Activated CD8-positive, alpha-beta memory T cell treated with anti-CD3 and anti-CD28 coated beads for 4 hours (primary cell): ENCODE measurements around the gene SORCS2.

Experiments used
- DNase-seq, 2 donors: peaks; one replicate each; pipeline ENCODE4 v3.0.0-alpha.2; 2020; ENCODE audit warnings: low read depth in 2 of 2

The SORCS2 gene

DNA sequence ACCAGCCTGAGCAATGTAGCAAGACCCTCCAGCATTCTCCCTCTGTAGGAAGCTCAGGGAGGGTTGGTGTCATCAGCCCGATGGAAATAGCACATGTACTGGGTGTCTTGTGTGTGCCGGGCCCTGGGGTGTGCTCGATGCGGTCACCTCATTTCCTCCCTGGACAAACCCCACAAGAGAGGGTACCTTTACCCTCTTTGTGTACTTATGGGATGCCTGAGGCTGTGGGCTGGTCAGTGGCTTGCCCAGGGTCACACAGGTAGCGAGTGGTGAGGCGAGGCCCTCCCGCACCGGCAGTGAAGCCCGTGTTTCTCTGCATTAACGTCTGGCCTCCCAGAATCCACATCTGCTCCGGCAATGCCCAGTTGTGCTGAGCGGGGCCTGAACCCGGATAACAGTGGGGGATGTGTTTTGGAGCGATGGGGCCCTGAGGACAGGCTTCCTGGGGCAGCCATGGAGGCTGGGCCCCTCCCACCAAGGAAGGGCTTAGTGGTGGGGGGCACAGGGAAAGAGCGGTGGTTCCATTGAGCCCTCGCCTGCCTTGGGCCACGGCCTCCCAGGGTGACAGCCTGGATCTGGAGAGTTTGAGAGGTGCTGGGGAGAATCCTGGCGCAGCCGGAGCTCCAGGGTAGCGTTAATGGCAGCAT, 234.3 kb downstream of the SORCS2 start:
- DNase-seq, result no peak

DNA sequence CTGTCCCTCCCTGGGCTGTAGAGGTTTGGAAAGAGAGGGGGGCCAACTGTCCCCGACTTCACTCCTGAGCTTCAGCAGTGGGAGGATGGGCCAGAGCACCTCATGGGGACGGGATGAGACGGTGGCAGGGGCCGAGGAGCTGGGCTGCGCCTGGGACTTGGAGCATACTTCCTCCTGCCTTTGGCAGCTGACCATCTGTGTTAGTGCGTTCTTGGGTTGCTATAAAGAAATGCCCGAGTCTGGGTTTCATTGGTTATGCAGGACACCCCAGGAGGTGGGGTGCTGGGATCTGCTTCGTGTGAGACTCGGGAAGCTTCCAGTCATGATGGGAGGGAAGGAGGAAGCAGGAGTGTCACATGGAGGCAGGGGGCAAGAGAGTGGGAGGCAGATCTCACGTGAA, 235.0 kb downstream of the SORCS2 start:
- DNase-seq, result no peak

DNA sequence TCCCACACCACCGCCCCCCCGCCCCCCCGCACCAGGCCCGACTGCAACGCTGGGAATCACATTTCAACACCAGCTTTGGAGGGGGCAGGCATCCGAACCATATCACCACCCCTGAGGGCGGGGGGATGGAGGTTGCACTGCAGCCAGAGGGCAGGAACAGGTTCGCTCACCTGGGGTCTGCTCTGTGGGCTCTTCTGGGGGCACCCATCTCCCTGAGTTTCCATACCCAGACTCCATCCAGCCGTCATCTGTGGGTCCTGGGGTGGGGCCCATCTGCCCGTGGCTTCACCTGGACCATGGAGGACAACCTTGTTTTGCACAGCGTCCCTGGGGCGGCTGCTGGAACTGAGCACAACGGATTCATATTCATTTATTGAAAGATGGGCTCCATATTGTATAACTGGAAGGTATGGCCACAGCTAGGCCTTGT, 235.5 kb downstream of the SORCS2 start:
- DNase-seq, result no peak

DNA sequence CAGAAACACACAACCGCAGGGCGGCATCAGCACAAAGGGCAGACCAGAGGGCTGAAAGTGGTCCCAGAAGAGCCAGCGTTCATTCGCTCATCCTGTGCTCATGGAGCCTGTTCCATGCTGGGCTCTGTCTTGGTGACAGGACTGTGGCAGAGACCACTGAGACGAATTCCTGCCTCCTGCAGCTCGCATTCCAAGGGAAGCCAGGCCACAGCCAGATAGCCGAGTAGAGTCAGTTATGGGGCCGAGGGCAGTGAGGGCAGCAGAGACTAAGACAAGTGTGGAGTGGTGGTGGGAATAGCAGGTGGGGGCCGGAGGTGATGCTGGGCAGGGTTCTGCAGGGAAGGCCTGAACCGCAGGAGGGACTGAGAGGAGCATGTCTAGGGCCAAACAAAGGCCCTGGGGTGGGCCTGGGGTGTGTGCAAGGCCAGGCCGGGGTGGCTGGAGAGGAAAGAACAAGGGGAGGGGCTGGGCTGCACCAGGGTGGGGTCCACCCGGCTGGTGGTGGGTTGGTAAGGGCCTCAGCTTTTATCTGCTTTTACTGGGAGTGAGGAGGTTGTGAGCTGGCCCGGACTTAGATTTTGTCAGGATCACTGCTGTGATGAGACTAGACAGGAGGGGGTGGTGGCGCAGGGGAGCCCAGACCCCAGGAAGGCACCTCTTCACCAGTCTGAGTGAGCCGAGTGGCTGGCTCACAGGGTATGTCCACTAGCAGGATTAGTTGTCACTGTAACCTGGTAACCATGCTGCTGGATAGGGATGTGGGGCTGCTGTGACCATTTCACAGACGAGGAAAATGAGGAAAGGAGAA, 236.1 kb downstream of the SORCS2 start:
- no peak for DNase-seq

DNA sequence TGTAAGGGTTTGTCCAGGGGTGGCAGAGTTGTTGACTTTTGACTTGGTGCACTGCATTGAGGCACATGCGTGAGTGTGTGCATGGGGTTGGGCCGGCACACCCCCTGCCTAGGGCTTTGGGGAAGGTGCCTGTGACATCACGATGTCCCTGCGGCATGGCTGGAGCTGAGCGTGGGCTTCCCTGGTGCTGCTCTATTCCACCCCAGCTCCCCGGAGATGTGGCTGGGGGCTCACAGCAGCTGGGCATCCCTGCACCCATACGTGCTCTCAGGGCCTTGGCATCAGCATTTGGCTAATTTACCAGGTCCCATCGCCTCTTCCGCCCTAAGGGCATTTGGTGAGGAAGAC, 236.7 kb downstream of the SORCS2 start:
- no peak for DNase-seq

DNA sequence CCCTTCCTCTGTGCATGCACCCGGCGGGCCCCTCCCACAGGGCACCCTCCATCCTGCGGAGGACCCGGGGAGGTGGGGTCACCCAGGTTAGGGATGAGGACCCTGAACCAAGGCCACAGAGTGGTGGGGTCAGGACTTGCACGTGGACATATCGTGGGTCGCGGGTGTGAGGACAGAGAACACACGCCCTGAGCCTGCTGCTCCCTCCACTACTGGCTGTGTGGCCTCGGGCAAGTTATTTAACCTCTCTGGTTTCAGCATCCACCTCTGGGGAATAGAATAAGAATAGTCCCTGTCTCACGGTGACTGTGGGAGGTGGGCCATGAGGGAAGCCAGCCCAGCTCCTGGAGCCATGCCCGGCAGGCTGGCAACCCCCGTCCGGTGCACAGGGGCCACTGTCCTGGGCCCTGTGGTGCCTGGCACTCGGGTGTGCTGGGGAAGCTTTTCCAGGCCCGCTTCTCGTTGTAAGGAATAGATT, 237.3 kb downstream of the SORCS2 start:
- DNase-seq, result no peak

DNA sequence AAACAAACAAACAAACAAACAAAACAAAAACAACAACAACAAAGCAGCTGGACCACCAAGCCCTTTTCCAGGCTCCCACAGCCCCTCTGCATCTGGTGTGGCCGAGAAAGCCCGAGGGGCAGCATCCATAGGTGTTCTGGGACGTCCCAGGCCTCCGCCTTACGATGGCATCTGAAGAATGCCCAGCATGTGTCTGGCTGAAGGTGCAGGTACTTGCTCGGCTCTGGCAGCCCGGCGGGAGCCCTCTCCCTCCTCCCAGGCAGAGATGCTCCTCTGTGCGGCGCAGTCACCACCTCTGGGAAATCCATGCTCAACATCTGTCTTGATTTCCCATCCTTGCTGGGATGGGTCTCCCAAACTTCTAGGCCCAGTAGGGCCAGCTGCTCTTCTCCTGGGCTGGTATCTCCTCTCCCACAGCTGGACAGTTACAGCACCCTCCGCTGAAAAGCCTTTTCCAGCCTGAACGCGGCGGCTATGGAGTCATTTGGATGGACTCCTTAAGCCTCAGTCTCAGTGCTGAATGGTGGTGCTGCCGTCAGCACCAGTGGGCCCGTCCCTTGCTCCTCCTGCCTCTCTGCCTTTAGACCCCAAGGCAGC, 238.1 kb downstream of the SORCS2 start:
- no peak for DNase-seq

DNA sequence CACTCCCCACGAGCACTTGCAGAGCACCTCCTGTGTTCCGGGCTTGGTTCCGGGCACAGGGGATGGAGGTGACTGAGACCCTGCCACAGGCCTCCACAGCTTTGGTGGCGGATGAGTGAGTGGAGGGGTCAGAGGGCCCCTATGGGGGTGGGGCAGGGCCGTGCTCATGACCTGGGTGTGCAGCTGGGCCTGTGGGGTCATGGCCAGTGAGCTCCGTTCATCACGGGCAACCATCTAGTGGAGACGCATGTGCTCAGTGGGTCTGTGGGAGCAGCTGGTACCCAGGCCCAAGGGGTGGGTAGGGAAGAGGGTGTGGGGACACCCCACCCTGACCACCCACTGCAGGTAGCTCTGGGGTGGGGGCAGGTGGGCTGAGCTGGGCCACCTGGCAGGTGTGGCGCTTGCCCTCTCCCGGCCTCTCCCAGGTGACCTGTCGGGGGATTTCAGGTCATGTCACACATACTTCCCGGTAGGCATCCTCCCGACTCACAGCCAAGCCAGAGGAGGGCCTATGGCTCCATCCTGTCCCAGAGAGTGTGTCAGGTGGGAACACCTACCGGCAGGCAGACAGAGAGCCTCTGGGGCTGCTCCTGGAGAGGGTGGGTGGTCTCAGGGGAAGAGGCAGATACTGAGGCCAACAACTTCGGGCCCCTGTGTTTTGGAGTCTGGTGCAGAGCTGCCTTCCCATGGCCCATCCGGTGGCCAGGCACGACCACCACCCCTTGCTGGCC, 238.8 kb downstream of the SORCS2 start:
- DNase-seq, result no peak

DNA sequence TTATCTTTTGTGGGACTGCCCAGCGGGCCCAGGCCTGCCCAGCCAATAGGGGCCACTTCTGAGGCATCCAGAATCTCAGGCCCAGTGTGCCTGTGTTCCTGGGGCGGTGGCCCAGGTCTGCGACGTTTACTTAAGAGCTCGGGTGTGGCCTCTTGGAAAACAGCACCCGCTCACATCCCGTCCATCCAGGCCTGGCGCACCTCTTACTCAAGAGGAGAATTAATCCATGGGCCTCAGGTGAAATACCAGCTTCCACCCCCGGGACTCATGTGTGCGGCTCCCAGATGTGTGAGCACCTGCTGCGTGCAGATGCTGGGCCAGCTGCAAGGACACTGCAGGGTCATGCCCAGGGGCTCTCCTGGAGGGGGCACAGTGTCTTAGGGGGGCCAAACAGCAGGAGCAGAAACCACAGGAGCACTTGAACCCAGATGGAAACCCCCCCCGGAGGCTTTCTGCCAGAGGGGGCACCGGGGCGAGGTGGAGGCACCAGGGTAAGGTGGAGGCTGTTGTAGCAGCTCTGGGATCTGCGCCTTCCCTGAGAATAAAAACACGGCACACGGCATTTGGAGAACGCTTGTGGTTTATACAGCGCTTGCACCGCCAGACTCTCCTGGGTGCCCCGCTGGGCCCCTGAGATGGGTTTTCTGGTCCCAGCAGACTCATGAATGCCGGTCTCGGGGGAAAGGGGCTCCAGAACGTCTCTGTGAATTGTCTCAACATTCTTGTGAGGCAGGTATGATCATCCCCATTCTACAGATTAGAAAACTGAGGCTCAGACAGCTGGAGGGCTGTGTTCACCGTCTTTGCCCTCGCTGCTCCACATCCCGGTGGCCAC, 239.6 kb downstream of the SORCS2 start:
- no peak for DNase-seq

DNA sequence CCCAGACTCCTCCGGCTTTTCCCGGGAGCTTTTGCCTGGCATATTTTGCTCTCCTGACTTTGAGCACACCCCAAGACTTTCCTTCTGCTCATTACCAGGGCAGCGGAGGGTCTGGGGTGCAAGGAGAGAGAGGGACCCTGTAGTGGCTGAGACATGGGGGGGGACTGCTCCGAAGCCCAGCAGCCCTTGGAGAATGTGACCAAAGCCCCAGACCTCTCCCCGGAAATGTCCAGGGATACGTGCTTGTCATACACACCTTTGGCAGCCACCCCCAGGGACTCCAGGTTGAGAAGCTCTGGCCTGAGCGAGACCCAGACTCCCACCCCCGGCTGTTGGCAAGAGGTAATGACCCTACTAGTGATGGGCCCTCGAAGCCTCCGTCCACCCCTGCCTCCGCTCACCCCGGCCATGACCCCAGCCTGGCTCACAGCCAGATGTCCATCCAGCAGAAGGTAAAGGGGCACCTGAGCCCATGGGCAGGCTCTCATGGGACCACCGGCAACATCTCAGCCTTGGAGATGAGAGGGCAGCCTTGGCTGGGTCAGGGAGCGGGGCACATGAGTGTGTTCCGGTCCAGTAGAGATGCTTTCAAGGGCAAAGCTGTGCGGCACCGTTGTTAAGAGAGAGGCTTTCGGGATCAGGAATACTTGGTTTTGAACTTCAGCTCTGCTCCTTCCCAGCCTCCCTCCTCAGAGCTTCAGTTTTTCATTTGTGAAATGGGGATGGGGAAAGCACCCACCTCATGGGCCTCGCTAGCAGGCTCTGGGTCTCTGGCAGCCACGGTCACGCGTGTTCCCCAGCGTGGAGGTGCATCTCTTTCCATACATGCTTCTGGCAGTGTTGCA, 240.4 kb downstream of the SORCS2 start:
- DNase-seq, result no peak

DNA sequence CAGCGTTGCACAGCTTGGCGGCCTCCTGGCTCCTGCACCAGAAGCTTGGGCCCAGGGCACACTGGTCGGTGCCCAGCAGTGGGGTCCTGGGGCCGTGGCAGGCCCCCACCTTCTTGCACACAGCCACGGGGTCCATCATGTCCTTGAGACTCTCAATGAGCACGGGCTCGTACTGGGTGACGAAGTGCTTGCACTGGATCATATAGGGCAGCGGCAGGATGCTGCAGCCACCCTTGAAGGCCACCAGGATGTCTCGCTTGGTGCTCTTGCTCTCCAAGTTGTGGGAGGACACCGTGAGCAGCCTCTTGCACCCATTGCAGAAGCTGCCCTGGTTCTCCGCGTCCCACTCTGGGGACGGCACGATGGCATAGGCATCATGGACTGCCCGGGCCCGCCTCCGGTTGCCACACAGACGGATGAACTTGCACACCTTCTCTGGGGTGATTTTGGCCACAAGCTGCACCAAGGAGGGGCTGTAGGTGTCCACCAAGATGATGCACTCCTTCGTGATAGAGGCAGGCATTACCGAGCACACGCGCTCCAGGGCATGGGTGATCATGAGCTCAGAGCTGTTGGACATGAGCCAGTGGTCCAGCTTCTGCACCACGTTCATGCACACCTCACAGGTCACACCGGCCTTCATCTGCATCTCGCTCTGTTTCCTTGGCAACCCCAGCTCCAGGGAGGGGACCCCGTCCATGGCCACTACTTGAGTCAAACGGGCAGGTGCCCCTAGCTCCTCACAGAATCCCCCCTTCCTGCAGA, 241.2 kb downstream of the SORCS2 start:
- DNase-seq, result no peak

DNA sequence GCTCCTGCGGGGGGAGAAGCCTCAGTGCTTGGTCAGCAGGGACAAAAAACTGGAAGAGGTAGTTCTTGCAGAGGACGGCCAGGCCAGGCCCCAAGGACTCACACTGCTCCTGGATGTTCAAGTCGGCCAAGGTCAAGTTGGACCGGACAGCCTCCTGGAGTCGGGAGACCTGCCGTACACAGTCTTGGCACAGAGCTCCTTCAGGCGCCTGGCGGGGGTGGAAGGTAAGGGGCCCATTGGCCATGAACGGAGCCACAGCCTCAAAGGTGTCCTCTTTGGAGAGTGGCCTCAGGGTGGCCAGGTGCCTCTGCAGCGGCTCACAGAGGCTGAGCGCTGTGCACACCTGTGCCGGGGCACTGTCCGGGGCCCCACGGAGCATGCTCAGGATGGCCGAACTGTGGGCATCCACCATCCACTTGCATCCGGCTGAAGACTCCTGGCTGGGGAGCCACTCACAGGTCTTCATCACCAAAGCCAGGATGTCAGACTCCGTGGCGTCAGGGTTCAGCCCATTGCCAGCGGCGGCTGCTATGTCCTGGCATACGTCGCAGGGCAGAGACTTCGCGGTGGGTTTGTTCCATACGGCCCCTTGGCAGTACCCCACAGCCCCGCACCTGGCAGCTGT, 241.9 kb downstream of the SORCS2 start:
- no peak for DNase-seq

DNA sequence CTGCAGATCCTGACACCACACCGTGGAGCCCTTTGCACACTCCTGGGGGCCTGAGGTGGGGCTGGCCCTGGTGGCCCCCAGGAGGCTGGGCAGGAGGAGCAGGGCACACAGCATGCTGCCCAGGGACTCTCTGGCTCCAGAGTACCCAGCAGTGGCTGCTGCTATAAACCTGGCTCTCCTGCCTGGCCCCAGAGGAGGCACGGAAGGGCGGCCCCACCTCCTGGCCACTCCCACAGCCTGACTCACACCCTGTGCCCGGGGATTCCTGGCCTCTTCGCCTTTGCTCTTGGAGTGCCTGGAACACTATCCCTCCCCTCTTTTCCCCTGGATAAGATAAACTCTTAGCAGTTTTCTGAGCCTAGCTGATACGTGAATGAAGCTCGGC, 242.4 kb downstream of the SORCS2 start, which contains the start of gene PSAPL1:
PSAPL1 (minus strand) TSS at position 165 of the 385 bp plus-strand sequence; CDS start at position 114, 51 bp downstream.
- no peak for DNase-seq

DNA sequence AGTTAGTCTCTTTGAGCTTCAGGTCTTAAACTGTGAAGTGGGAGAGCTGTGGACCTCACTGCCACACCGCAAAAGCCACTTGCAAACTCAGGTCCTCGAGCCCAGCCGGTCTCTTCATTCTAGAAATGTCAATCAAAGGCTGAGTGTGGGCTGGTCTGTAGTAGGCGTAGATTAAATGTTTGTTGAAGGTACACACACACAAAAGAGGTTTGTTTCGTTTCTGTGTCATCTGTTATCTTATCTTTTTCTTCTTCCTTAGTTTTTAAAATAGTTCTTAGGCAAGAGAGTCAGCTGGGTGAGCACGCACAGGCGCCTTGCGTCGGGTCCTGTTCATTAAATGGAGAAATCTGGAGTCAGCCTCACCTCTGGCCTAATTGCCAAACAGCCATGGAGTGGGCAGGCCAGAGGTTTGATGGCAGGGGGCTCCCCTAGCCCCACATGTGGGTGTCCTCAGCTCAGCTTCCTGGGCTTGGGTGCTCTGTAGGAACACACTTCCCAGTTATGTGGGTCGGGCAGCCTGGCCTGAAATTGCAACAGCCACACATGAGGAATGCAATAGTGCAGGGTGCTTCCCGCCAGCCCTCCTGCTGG, 243.2 kb downstream of the SORCS2 start:
- peak in 1 of 2 donors; percentile 2 for DNase-seq

DNA sequence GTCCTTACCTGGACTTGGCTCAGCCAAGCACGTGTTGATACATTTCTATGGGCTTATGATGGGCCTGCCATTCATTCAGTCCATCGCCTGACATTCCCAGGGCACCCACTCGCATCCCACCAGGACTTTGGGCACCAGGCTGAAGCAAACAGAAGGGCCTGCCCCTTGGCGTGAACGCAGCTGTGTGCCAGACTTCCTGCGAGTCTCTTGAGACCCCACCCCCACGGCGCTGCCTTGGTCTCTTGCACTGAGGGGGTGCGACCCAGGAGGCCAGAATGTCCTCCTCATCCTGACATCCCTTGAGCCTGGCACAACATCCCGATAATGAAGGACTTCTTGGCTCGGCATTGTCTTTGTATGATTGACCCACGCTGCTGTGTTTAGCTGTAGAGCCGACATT, 243.9 kb downstream of the SORCS2 start:
- DNase-seq, result no peak

DNA sequence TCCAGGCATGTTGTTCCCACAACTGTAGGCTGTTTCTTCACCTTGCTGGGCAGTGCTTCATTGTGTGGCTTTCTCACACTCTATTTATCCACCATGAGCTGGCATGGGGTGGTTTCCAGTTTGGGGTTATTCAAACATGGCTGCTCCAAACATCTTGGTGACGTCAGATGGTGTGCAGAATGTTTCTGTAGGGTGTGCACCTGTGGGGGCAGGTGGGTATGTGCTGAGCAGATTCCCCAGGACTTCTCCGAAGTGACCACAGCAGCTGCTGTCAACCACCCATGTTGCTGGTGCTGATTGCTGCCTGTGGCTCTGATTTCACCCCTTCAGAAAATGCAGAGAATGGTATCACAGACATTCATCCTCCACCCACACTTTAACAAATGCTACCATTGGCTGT, 247.4 kb downstream of the SORCS2 start:
- DNase-seq, result no peak

DNA sequence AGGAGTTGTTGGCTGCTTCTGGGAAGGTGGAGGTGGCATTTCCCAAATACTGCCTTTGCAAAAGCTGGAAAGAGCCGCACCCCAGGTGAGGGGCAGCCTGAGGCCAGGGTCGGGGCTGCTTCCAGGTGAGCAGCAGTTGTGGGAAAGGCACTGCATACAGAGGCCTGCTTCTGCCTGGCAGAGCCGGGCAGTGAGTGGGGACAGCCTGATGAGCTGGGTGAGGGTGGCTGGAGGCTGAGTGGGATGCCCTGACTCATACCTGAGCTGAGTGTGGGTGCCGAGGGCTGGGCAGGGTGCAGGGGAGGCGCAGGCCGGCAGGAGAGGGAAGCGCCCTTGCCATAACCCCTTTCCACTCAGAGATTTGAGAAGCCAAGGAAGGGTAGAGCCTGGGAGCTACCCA, 248.9 kb downstream of the SORCS2 start:
- no peak for DNase-seq

DNA sequence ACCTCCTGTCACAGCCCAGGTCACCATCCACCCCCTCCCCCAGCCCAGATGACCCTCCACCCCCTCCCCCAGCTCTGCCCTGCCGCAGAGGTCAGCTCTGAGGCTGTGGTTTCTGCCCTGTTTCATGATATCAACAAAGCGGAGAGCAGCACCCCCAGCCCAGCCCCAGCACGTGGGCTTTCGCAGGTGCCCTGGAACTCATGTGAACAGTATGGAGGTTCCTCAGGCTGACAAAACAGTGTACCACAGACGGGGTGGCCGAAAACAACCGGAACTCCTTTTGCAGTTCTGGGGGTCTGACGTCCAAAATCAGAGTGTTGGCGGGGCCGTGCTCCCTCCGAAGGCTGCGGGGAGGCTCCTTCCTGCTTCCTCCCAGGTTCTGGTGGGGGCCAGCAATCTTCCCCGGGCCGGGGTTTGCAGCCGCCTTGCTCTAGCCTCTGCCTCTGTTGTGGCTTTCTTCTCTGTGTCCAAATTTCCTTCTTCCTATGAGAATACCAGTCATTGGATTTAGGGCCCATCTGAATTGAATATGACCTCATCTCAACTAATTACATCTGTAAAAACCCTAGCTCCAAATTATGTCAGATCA, 250.3 kb downstream of the SORCS2 start:
- no peak for DNase-seq
